C4-2B (cell line): ENCODE results near the gene ESR2.
"Not testable (repeated sequence)": the region's sequence is repeated elsewhere in the genome, so short reads cannot be mapped to it uniquely, and the experiment has no call there.

Experiments used
- H3K27ac ChIP-seq: fragments of 450-650 bp; 2 replicates; pipeline ENCODE4 v1.5.1; 2017
- ZFX ChIP-seq: fragments of 450-650 bp; IDR thresholded peaks from 2 replicates; pipeline ENCODE4 v1.6.1; 2017
- TF ChIP-seq, protein P1 (sequence below): fragments of 450-650 bp; conservative IDR thresholded peaks from 2 replicates; pipeline ENCODE4 v1.5.1; 2017; ENCODE audit warnings: mild to moderate bottlenecking

The ESR2 gene

GRCh38 chr14:64125270-64125669 is 168.9 kb downstream of the ESR2 start:
- H3K27ac ChIP-seq: no peak overlapping the region
- TF ChIP-seq, protein P1, sequence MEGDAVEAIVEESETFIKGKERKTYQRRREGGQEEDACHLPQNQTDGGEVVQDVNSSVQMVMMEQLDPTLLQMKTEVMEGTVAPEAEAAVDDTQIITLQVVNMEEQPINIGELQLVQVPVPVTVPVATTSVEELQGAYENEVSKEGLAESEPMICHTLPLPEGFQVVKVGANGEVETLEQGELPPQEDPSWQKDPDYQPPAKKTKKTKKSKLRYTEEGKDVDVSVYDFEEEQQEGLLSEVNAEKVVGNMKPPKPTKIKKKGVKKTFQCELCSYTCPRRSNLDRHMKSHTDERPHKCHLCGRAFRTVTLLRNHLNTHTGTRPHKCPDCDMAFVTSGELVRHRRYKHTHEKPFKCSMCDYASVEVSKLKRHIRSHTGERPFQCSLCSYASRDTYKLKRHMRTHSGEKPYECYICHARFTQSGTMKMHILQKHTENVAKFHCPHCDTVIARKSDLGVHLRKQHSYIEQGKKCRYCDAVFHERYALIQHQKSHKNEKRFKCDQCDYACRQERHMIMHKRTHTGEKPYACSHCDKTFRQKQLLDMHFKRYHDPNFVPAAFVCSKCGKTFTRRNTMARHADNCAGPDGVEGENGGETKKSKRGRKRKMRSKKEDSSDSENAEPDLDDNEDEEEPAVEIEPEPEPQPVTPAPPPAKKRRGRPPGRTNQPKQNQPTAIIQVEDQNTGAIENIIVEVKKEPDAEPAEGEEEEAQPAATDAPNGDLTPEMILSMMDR: no peak
- TF ChIP-seq ZFX: no peak

DNA sequence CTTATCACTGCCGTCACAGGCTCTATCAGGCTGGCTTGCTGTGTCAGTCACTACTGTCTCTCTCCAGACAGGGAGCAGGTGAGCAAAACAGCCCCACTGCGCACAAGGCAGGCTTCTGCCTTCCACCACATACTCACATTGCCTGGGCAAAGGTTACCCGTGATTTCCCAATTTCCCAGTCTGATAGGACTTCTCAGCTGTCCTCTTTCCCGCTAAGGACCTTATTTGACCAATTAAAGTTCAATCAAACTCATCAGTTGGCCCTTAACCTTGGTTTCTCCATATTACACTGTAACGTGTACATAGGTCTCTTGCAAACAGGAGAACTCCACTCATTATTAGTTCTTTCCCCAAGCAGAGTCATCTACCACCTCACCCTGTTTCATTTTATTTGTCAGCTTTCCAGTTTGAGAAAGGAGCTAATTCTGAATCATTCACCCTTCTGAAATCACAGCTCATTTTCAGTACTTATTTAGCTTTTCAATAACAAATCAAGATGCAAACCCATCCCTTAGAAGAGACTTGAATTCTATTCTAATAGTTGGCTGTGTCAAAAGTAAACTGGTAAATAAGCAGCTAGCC is 170.8 kb downstream of the ESR2 start:
- H3K27ac ChIP-seq: no peak overlapping the region
- TF ChIP-seq, protein P1: no peak
- no peak for TF ChIP-seq ZFX

DNA sequence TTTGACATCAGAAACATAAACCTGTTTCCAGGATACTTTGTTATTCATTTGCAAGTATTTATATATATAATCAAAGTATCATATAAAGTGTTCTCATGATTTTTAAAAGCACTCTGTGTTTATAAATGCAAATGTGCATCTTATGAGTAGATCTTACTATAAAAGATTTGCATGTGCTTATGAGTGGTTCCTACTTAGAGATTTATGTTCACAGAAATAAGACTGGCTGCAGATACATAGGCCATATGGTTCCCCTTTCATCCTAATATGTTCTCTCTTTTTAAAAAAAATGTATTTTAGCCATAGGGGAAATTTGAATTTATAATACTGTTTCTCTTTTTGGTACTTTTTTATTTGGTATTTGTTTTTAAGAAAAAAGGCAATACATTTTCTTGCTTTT is 174.2 kb downstream of the ESR2 start:
- no peak for TF ChIP-seq ZFX
- TF ChIP-seq, protein P1: no peak
- H3K27ac ChIP-seq: no peak overlapping the region

- TF ChIP-seq, protein P1: no peak
- TF ChIP-seq ZFX: no peak
- no peak overlapping the region for H3K27ac ChIP-seq
These were observed 174.7 kb downstream of the ESR2 start for GRCh38 chr14:64119500-64119899.

DNA sequence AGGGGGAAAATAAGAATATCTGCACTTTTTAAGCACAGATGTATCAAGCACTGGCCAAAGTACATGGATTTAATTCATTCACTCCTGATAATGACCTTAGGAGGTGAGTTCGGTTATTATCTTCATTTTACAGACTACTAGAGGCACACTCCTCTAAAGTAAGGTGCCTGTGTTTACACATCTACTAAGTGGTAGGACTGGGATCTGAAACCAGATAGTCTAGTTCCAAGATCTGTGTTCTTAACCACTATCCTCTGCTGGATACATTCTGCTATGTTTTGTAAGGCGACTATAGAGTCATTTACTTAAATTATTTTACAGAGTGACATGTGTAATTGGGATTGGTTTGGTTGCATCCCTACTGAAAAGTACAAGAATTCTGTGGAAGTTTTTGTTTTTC is 175.3 kb downstream of the ESR2 start:
- no peak for TF ChIP-seq ZFX
- TF ChIP-seq, protein P1: no peak
- no peak overlapping the region for H3K27ac ChIP-seq

DNA sequence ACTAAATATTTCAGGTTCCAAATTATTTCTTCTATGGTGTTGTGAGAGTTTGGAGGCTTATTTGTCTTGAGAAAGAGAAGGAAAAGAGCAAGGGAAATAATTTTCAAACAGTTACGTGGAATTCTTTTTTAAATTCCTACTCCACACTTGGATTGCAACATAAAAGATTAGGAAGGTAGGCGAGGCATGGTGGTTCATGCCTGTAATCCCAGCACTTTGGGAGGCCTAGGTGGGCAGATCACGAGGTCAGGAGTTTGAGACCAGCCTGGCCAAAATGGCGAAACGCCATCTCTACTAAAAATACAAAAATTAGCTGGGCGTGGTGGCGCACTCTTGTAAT is 175.8 kb downstream of the ESR2 start:
- H3K27ac ChIP-seq: not testable (repeated sequence)

DNA sequence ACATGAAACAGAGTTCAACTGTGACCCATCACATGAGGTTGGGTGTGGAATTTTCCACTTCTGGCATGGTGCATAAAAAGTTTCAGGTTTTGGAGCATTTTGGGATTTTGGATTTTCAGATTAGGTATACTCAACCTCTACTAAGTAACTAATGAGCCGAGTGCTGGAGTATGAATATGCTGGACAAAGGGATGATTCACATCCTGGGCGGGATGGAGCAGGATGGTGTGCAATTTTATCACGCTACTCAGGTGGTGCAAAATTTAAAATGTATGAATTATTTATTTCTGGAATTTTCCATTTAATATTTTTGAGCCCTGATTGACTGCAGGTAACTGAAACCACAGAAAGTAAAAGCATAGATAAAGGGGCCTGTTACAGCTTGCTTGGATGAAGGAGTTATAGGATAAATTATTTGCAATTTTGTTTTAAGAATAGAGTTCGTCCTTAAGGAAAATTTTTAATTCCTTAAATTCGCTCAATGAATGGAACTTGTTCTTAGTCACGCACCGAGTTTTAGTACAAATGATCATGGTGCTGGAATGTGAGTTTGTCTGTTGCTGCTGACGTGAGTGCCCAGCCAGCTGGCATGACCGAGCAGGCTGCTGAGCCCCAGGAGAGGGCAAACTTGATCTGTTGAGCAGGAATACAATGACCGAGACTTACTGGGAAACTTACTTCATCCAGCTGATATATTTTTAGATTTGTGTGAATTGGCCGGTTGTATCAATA is 176.3 kb downstream of the ESR2 start:
- TF ChIP-seq, protein P1: no peak
- no peak for TF ChIP-seq ZFX
- no peak overlapping the region for H3K27ac ChIP-seq

DNA sequence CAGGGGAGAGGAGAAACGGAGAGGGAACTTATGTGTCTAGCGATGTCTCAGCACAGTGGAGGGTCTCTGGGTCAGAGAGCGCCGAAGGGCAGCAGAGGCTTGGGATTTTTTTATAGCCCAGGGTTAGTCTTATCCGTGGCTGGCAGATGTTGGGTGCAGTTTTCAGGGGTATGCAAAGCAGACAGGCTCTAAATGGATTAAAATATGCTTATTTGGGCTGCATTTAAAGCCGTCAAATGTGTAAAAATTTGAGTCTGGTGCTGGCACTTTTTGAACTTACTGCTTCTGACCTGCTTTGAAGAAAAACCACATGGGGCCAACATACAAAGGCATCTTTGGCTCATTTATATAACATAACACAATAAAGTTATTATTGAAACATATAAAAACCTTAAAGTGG is 178.8 kb downstream of the ESR2 start:
- no peak for TF ChIP-seq ZFX
- TF ChIP-seq, protein P1: no peak
- no peak overlapping the region for H3K27ac ChIP-seq
